Measurements from ENCODE around the gene ZNF334. TPM values are rescaled to one million over a fixed set of nuclear protein-coding genes. Genes with fewer than 3 reads are reported as not detected.
A peak's percentile ranks its signal among the peaks of the same experiment; 100 is the strongest.

ZNF334 gene
- total RNA-seq, 1 experiment from 2014 or later, result 1.0 TPM

DNA sequence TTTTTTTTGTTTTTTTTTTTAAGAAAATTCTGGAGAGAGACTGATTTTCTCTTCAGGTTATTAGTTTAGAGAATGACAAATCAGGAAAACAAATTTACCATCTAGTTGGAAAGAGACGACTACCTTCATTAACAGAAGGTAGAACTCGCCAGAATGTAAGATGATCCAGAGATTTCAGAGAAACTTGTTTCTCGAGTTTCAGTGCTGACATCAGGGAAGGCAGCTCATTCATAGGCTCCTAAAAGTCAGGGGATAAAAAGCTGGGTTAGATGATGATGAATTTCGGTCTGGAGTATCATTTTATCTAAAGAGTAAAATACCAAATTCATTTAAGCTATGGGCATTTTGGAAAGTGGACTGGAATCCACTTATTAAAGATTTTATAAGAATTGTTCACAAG is 27.9 kb downstream of the ZNF334 start:
- no peak for DNase-seq (ENCODE audit: low read depth)

DNA sequence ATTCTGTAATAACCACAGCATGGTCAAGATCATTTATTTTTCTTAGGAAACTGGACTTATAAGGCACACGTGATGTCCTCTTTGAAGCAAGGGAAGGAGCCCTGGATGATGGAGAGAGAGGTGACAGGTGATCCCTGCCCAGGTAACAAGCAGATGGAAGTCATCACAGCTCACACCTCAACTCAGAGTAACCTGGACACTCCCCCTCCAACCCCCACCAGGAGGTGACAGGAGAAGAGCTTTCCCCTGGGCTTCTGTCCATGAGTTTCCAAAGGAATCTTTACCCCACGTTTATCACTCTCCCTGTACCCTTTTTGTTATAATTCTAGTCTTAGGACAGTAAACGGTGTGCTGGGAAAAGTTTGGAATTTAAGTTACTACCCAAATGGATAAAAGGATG is 28.4 kb downstream of the ZNF334 start:
- DNase-seq (ENCODE audit: low read depth), result no peak

DNA sequence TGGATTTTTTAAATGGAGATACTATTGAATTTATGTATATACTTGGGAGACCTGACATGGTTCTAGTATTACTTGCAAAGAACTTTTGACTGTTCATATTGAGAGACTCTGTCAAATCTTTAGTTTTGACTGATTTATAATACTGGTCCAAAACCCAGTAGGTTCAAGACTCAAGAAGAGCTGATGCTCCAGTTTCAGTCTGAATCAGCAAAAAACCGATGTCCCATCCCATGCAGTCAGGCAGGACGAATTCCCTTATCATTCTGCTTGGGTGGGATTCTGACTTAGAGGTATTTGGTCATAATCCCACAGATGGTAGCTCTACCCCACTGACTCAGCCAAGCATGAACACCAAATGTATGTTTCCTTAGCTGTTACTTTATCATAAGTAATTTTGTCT is 29.5 kb downstream of the ZNF334 start:
- DNase-seq (ENCODE audit: low read depth), result no peak

DNA sequence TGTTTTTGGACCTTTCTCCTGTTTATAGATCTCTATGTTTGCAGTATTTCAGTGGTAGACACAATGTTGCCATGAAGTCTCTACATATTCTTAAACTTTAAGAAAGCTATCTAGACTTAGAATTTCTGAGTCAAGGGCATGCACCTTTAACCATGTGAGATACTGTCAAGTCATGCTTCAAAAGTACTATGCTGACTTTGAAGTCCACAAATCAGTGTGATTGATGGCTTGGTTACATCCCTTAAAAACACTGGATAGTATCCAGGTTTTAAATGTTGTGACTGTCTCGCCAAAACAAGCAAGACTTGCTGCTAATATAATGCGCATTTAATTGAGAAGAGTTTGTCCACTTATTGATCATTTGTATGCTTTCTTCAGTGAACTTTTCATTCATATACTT is 30.5 kb downstream of the ZNF334 start:
- DNase-seq (ENCODE audit: low read depth), result no peak

DNA sequence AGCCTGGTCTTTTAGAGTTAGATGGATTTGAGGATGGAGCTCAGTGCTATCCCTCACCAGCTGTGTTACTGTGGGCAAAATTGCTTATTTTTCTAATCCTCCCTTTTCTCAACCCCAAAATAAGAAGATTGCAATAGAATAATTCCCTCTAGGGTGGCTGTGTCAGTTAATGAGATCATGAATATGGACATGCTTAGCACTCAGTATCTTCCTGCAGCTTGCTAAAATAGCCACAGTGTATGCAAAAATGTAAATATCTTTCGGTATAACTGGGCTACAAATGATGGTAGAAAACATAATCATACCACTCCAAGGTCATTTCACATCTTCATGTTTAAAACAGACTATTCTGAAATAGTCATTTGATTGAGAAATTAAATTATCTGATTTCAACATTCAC is 35.7 kb downstream of the ZNF334 start:
- no peak for DNase-seq (ENCODE audit: low read depth)

DNA sequence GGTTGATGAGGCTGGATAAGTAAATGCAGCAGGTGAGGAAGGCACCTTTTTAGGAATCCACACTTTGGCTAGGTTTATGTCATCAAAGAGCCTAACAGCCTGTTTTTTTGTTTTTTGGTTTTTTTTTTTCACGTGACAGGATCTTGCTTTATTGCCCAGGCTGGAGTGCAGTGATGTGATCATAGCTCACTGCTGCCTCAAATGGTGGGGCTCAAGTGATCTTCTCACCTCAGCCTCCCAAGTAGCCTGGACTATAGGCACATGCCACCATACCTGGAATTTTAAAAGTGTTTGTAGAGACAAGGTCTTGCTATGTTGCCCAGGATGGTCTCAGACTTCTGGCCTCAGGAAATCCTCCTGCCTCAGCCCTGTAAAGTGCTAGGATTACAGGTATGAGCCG is 36.1 kb downstream of the ZNF334 start:
- DNase-seq (ENCODE audit: low read depth), result no peak

DNA sequence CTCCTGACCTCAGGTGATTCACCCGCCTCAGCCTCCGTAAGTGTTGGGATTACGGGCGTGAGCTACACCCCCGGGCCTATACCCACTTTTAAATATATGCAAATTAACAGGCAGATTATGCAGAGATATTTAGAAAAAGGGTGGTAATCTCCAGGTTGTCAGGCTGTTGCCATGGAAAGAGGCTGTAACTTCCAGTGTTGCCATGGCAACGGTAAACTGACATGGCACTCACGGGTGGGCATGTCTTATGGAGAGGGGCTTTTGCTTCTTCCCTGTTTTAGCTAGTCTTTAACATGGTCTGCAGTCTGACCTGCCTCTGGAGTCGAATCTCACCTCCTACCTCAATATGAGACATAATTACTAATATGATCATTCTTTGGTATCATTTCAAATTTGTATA is 44.9 kb downstream of the ZNF334 start:
- DNase-seq (ENCODE audit: low read depth), result no peak

DNA sequence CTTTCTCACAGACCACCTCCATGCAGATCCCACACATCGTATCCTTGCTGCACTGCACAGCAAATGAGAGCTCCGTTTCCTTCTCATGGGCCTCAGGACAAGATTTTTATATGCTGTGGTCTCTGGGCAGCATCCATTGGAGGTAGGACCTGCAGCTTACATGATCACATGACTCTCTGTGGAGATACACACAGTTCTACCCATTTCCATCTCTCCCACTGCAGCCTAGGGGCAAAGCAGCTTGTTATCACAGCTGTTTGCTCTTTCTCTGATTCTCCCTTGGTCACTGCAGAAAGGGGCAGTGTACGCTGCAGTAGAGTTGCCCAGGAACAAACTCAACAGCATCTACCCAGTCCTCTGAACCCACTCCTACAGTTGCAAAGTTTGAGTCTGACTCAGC is 48.9 kb downstream of the ZNF334 start:
- DNase-seq (ENCODE audit: low read depth), result no peak

DNA sequence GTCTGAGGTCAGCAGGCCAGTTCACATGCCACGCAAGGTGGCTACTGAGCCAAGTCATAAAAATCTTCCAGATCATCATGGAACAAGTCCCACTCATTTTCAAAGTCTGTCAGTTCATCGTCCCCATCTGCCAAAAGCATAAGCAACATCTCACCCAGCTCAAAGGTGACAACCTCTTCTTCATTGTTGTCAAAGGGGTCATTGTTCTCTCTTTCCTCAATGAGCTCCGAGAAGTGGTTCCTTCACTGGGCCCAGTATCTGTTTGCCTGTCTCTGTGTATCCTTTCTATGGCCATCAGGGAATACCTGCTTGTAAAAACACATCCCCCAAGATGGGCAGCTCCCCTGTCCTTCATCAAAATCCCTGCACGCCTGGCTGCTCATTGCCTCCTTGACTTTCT is 49.5 kb downstream of the ZNF334 start:
- DNase-seq (ENCODE audit: low read depth), result no peak

DNA sequence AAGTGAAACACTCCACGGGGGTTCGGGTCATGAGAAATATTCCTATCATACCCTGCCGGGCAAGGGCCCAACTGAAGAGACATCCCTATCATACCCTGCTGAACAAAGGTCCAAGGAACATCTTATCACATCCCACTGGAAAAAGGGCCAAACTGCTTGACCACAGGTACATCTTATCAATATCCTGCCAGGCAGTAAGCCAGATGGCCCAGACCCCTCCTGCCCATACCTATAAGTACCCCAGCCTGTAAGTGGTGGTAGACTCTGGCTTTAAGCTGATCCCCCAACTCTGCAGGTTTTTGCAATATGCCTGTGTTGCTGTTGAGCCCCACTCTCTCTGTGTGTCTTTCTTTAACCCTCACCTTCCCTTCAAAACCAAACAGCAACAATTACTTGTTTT is 51.6 kb downstream of the ZNF334 start:
- no peak for DNase-seq (ENCODE audit: low read depth)

DNA sequence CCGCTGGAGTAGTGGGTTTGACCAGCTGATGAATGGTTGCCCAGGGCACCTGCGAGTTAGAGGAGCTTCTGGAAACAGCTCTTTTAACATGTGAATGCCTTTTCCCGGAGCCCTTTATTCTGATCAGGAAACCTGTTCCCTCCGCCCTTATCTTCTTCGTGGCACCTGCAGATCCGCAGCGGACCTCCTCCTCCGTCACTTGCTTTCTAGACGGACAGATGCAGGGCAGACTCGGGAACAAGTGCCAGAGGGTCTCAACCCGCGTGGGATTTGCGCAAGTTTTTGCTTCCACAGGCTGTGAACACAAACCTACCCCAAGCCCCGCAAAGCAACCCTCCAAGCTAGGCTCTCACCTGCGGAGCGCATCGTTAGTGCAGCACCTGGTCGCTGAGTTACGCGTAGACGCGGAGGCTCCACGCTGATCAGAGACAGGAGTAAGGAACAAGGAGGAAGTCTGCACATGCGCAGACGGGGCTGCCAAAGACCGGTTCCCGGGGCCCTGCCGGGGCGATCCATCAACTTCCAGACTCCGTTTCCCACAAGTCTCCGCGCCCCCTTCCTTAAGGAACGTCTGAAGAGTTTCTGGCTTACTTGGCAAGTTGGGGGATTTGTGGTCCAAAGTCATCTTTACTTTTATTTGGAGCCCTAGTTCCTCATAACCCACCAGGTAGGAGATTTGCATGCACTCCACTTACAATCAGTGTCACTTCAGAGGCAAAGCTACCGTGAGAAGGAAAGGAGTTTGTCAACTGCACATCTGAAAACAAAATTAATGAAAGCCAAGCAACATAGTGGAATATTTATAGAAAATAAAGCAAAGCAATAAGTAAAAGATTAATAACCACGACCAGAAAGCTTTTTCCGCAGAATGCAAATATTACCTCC is 54.3 kb downstream of the ZNF334 start:
- peak; percentile 53 for DNase-seq (ENCODE audit: low read depth)

DNA sequence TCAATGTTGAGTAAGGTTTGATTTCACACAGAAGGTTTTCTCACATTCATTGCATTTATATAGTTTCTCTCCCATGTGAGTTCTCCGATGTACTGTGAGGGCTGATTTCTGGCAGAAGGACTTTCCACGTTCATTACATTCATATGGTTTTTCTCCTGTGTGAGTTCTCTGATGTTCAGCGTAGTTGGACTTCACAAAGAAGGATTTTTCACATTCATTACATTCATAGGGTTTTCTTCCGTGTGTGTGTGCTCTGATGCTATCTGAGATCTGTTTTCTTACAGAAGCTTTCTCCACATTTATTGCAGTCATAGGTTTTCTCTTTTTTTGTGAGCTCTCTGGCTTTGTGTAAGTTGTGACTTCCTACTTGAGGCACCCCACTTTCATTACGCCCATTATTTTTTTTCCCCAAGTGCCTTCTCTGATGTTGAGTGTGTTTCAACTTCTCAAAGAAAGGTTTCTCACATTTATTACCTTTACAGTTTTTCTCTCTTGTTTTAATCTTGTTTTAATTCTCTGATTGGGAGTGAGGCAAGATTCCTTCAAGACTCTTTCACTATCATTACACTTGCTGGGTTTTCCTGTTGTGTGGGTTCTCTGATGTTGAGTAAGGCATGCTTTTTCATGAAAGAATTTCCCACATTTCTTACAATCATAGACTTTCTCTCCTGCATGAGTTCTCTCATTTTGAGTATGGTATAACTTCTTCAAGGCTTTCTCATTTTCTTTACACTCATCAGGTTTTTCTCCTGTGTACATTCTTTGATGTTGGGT is 56.9 kb downstream of the ZNF334 start:
- DNase-seq (ENCODE audit: low read depth), result no peak

DNA sequence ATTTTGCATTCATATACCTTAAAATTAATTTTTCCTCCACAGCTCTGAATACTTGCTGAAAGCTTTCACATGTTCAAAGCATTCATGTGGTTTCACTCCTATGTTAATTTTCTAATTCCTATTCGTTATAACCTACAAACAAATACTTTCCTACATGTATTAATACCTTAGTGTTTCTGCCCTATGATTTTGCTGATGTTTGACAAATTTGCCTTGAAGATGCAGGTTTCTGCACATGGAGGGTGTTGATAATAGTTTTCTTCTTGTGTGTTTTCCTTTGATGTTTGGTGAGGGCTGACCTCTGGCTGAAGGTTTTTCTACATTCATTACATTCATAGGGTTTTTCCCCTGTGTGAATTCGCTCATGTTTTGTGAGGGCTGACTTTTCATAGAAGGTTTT is 57.6 kb downstream of the ZNF334 start:
- no peak for DNase-seq (ENCODE audit: low read depth)

Other genes starting within 250 kb of the ZNF334 start
- under 0.01 TPM in 1 of 2 replicates, not detected in the other for gene CDH22, start 205.1 kb downstream of the ZNF334 start, total RNA-seq (2014; rRNA removed; shearing (Covaris generic))
- gene ELMO2, start 106.9 kb downstream of the ZNF334 start, total RNA-seq (2014; rRNA removed; shearing (Covaris generic)), result 13.4 and 24.5 TPM in 2 replicates
- not detected in 2 replicates for gene OCSTAMP, start 37.1 kb upstream of the ZNF334 start, total RNA-seq (2014; rRNA removed; shearing (Covaris generic))
- gene SLC13A3, start 137.9 kb upstream of the ZNF334 start, total RNA-seq (2014; rRNA removed; shearing (Covaris generic)), result 0.11 TPM in 1 of 2 replicates, not detected in the other
- gene TP53RK, start 175.9 kb upstream of the ZNF334 start, total RNA-seq (2014; rRNA removed; shearing (Covaris generic)), result 21.4 and 24.7 TPM in 2 replicates
- gene SLC2A10, start 196.1 kb upstream of the ZNF334 start, total RNA-seq (2014; rRNA removed; shearing (Covaris generic)), result 3.8 and 11.4 TPM in 2 replicates

Measured in Daoy (cell line).